ENCODE results near the gene FBXW7. TPM values are rescaled to one million over a fixed set of nuclear protein-coding genes. Genes with fewer than 3 reads are reported as not detected.

Gene FBXW7
- total RNA-seq, 4 donors from 2014 or later = 20.9 to 47.3 (median 39.5) TPM

GRCh38 chr4:152512483-152512882 is 23.4 kb downstream of the FBXW7 start:
- no peak for TF ChIP-seq CTCF (IDR thresholded peaks at IDR 0.05; ENCODE audit: low read depth)

GRCh38 chr4:152510349-152511147 is 25.3 kb downstream of the FBXW7 start:
- no peak for TF ChIP-seq CTCF (IDR thresholded peaks at IDR 0.05; ENCODE audit: low read depth)

- TF ChIP-seq CTCF (IDR thresholded peaks at IDR 0.05; ENCODE audit: low read depth) = no peak
Measured at GRCh38 chr4:152509595-152510225, 26.2 kb downstream of the FBXW7 start.

- TF ChIP-seq CTCF (IDR thresholded peaks at IDR 0.05; ENCODE audit: low read depth) = no peak
Measured at GRCh38 chr4:152508818-152509217, 27.1 kb downstream of the FBXW7 start.

GRCh38 chr4:152508386-152508785 is 27.5 kb downstream of the FBXW7 start:
- no peak for TF ChIP-seq CTCF (IDR thresholded peaks at IDR 0.05; ENCODE audit: low read depth)

- no peak for TF ChIP-seq CTCF (IDR thresholded peaks at IDR 0.05; ENCODE audit: low read depth)
Measured at GRCh38 chr4:152503653-152504290, 32.1 kb downstream of the FBXW7 start.
